ENCODE data around the gene IMPACT. TPM values are rescaled to one million over a fixed set of nuclear protein-coding genes. Genes with fewer than 3 reads are reported as not detected.

The IMPACT gene
- total RNA-seq, 2 donors from 2014 or later, result 27.8 to 34.8 TPM

DNA sequence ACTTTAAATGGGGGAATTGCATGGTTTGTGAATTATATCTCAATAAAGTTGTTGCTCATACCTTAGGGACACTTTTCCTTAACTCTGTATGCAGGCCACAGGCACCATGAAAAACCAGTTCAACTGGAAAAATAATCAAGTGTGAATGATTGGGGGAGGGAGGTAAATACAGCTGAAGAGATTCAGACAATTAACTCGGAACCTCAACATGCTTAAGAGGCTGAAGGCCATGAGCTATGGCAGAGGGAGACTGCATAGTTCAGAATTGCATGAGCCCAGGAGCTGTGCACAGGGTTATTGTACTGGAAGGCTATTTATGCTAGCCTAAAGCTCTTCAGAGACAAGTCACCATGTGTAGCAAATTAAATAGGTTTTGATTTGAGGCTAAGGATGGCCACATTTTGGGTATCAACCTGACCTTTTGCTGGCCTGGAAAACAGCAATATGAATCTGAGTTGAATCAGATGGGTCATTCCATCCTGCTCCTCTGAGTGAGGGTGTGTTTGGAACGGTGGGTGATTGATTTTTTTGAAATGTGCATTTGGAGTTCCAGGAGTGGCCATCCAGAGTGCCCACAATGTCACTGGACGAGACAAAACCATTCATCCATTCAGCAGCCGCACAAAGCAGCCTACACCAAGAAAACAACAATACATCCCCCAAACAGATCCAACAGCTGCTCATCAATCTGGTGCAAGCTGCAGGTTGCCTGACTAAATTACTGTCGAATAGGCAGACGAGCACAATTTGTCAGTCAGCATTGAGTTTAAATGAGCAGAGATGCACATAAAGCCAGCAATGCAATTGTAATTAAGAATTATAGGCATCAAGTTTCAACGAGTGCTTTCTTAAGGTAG lies 76.4 kb downstream of the IMPACT start:
- intact Hi-C loops (cut with DNase I), result no loop called here
- DNase-seq (ENCODE audit: low spot score), result no peak

Other genes with a start within 250 kb of the IMPACT start
- 10 to 100 TPM; 51.0 to 57.3 TPM for gene OSBPL1A, start 28.8 kb upstream of the IMPACT start, total RNA-seq
- not detected for gene HRH4, start 34.0 kb downstream of the IMPACT start, total RNA-seq

All from posterior vena cava (tissue), 2 donors.